ENCODE results near the gene RFX3. TPM values are rescaled to one million over a fixed set of nuclear protein-coding genes. Genes with fewer than 3 reads are reported as not detected.

Gene RFX3
- total RNA-seq, 4 donors from 2014 or later = 10.9 to 20.8 (median 13.7) TPM

DNA sequence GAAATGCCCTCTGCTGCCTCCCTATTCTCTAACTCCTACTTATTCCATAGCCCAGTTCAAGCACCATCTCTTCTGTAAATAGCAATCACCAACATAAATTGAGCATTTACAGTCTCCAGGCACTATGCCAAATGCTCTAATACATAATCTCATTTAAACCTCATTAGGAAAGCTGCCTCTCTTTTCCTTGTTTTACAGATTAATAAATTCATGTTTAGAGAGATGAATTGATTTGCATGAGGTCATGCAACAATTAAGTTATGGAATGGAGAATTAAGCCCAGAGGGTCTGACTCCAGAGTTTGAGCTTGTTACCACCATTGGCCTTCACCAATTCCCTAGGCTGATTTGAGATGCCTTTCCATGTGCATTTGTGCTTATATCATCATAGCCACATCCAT lies 23.4 kb upstream of the RFX3 start:
- TF ChIP-seq, protein P1, sequence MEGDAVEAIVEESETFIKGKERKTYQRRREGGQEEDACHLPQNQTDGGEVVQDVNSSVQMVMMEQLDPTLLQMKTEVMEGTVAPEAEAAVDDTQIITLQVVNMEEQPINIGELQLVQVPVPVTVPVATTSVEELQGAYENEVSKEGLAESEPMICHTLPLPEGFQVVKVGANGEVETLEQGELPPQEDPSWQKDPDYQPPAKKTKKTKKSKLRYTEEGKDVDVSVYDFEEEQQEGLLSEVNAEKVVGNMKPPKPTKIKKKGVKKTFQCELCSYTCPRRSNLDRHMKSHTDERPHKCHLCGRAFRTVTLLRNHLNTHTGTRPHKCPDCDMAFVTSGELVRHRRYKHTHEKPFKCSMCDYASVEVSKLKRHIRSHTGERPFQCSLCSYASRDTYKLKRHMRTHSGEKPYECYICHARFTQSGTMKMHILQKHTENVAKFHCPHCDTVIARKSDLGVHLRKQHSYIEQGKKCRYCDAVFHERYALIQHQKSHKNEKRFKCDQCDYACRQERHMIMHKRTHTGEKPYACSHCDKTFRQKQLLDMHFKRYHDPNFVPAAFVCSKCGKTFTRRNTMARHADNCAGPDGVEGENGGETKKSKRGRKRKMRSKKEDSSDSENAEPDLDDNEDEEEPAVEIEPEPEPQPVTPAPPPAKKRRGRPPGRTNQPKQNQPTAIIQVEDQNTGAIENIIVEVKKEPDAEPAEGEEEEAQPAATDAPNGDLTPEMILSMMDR (IDR thresholded peaks at IDR 0.05) = no peak
- TF ChIP-seq POLR2A (IDR thresholded peaks at IDR 0.05) (no peak), EP300 (IDR thresholded peaks at IDR 0.05) (no peak)
- no peaks in the 10 kb centered on the region for H3K27me3 ChIP-seq
- H3K4me1 ChIP-seq = no peaks in the 10 kb centered on the region
- H3K9me3 ChIP-seq = no peaks in the 10 kb centered on the region
- no peak overlapping the region for H3K4me3 ChIP-seq
- H3K36me3 ChIP-seq = peaks cover 0 to 23% (median 0%) of the 10 kb centered on the region in 3 donors
- H3K27ac ChIP-seq = no peak overlapping the region
- no peak for DNase-seq (ENCODE audit: low spot score in 2 of 2)

GRCh38 chr9:3548648-3549047 lies 22.8 kb upstream of the RFX3 start:
- Histone ChIP-seq H3K4me1 (no peaks in the 10 kb centered on the region), H3K4me3 (no peak overlapping the region), H3K36me3 (peaks cover 0 to 18% (median 0%) of the 10 kb centered on the region in 3 donors), H3K9me3 (no peaks in the 10 kb centered on the region), H3K27me3 (no peaks in the 10 kb centered on the region), H3K27ac (no peak overlapping the region)
- TF ChIP-seq, protein P1 (IDR thresholded peaks at IDR 0.05) = no peak
- no peak for TF ChIP-seq POLR2A (IDR thresholded peaks at IDR 0.05)
- no peak for TF ChIP-seq EP300 (IDR thresholded peaks at IDR 0.05)
- 90 to 91% methylated on average over 1 of the region's 1 CpG for WGBS, 2 donors
- DNase-seq (ENCODE audit: low spot score in 2 of 2) = no peak

- no peaks in the 10 kb centered on the region for H3K4me1 ChIP-seq
- no peaks in the 10 kb centered on the region for H3K36me3 ChIP-seq
- TF ChIP-seq POLR2A (IDR thresholded peaks at IDR 0.05) (no peak), EP300 (IDR thresholded peaks at IDR 0.05) (no peak)
- TF ChIP-seq, protein P1 (IDR thresholded peaks at IDR 0.05) = no peak
- WGBS, 2 donors = 78 to 90% methylated on average over 1 of the region's 1 CpG
- no peak overlapping the region for H3K4me3 ChIP-seq
- no peak for DNase-seq (ENCODE audit: low spot score in 2 of 2)
- H3K9me3 ChIP-seq = no peaks in the 10 kb centered on the region
- H3K27ac ChIP-seq = no peak overlapping the region
- no peaks in the 10 kb centered on the region for H3K27me3 ChIP-seq
These were observed 15.4 kb upstream of the RFX3 start for GRCh38 chr9:3541206-3541605.

DNA sequence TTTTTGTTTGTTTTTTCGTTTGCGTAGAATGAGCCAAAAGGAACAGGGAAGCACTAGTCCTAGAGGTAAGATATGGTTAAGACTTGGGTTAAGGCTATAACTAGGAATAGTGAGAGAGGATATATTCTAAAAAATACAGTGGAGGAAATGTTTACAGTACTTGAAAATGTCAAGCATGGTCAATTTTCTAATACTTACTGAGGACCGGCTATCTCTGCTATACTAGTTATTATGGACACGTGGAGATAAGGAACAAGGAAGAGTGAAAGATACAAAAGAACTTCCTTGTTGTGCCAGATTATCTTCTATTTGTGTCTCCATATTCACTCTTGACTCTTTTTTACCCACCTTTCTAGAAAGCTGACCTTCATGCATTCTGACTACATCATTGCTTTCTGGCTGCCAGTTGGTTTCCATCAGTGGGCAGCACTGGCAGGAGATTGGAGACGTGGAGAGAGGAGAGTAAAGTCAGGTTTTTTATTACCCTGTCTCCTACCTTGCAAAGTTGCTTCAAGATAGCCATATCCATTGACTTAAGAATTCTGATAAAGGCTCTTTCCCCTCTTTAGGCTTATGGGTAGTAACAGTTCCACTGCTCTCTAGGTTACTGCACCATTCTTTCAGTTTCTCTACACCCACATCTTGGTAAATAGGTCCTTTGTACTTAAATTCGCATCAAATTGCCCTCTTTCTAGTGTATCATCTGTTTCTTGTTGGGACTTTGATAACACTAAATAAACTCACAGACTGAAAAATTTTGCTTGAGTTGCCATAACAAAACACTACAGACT lies 9.0 kb upstream of the RFX3 start:
- Histone ChIP-seq H3K27ac (no peak overlapping the region), H3K36me3 (peaks cover 0 to 7% (median 0%) of the 10 kb centered on the region in 3 donors), H3K4me3 (no peak overlapping the region), H3K27me3 (no peaks in the 10 kb centered on the region), H3K9me3 (no peaks in the 10 kb centered on the region), H3K4me1 (peaks cover 0 to under 1% (median 0%) of the 10 kb centered on the region in 4 donors)
- TF ChIP-seq, protein P1 (IDR thresholded peaks at IDR 0.05) = no peak
- TF ChIP-seq POLR2A (IDR thresholded peaks at IDR 0.05) = no peak
- no peak for TF ChIP-seq EP300 (IDR thresholded peaks at IDR 0.05)
- WGBS, 2 donors = 83 to 90% methylated on average over 6 of the region's 6 CpGs
- no peak for DNase-seq (ENCODE audit: low spot score in 2 of 2)

DNA sequence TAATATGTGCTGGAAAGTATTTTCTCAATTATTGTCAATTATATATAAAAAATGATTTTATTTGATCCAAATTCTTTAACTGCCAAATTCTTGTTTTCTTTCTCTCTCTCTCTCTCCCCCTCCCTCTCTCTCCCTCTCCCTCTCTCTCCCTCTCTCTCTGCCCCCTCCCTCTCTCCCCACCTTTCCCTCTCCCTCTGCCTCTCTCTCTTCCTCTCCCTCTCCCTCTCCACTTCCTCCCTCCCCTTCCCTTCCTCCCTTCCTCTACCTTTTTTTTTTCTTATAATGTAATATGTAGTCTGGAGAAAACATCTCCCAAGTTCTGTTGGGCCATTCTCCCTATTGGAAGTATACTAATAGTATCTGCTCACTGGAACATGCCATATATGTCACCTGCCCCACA lies 6.4 kb upstream of the RFX3 start:
- Histone ChIP-seq H3K9me3 (no peaks in the 10 kb centered on the region), H3K36me3 (peaks cover 0 to 7% (median 0%) of the 10 kb centered on the region in 3 donors), H3K4me1 (peaks cover 0 to 25% (median 8%) of the 10 kb centered on the region in 4 donors), H3K27ac (no peak overlapping the region), H3K27me3 (no peaks in the 10 kb centered on the region), H3K4me3 (no peak overlapping the region)
- no peak for DNase-seq (ENCODE audit: low spot score in 2 of 2)
- no peak for TF ChIP-seq POLR2A (IDR thresholded peaks at IDR 0.05)
- TF ChIP-seq, protein P1 (IDR thresholded peaks at IDR 0.05) = no peak
- TF ChIP-seq EP300 (IDR thresholded peaks at IDR 0.05) = no peak
